ENCODE data around the gene CRY2.

Gene CRY2

GRCh38 chr11:45872651-45873356 lies 25.5 kb downstream of the CRY2 start:
- Histone ChIP-seq H3K27ac (no peak overlapping the region), H3K27me3 (ENCODE audit: insufficient read depth, low read depth, severe bottlenecking) (no peaks in the 10 kb centered on the region), H3K36me3 (peaks cover 43% of the 10 kb centered on the region), H3K4me3 (ENCODE audit: low read depth, low read length) (no peak overlapping the region), H3K9me3 (ENCODE audit: severe bottlenecking) (no peaks in the 10 kb centered on the region)
- TF ChIP-seq CTCF (IDR thresholded peaks at IDR 0.05; ENCODE audit: low read depth, low read length), result peak; percentile 94
- peak; percentile 79 for DNase-seq

DNA sequence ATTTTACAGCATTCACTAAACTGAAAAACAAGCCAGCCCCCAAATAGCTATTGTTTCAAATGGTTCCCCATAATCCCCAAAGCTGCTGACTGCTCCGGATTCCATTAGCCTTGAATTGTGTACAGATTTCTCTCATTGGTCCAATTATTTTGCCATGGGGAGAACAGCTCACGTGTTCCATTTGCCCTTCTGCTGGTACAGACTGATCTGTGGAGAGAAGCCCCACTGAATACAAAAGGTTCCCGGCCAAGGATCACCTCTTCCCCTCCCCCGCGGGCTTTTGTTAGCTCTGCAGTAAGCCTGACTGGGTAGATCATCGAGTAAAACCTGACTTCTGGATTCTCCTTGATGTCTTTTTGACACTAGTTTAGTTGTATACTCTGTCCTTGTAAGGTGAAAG lies 29.1 kb downstream of the CRY2 start:
- no peak for DNase-seq
- H3K9me3 ChIP-seq (ENCODE audit: severe bottlenecking), result no peaks in the 10 kb centered on the region
- no peak overlapping the region; the same call in 1 of the 2 replicates for H3K27ac ChIP-seq
- no peak for TF ChIP-seq CTCF (IDR thresholded peaks at IDR 0.05; ENCODE audit: low read depth, low read length)
- H3K27me3 ChIP-seq (ENCODE audit: insufficient read depth, low read depth, severe bottlenecking), result no peaks in the 10 kb centered on the region
- no peak overlapping the region for H3K4me3 ChIP-seq (ENCODE audit: low read depth, low read length)
- peaks cover 17% of the 10 kb centered on the region for H3K36me3 ChIP-seq

DNA sequence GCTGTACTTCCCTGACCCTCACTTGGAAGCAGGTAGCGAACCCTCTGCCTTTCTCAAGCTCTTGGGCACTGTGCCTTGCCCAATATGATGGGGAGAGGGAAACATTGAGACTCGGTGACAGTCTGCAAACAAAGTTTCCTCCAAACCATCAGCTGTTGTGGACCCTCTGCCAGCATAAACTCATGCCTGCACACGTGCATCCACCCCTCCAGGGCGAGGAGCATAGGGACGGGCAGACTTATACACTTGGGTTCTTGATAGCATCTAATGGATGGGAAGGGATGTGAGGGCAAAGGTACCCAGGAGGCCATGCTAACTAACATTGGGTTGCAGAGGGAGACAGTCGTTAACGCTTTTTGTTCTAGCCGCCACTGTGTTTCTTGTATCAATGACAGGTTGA lies 29.9 kb downstream of the CRY2 start:
- Histone ChIP-seq H3K9me3 (ENCODE audit: severe bottlenecking) (no peaks in the 10 kb centered on the region), H3K36me3 (peaks cover 15% of the 10 kb centered on the region), H3K27me3 (ENCODE audit: insufficient read depth, low read depth, severe bottlenecking) (no peaks in the 10 kb centered on the region), H3K4me3 (ENCODE audit: low read depth, low read length) (no peak overlapping the region), H3K27ac (no peak overlapping the region)
- no peak for TF ChIP-seq CTCF (IDR thresholded peaks at IDR 0.05; ENCODE audit: low read depth, low read length)
- DNase-seq, result no peak

- Histone ChIP-seq H3K9me3 (ENCODE audit: severe bottlenecking) (no peaks in the 10 kb centered on the region), H3K27me3 (ENCODE audit: insufficient read depth, low read depth, severe bottlenecking) (no peaks in the 10 kb centered on the region), H3K27ac (no peak overlapping the region), H3K4me3 (ENCODE audit: low read depth, low read length) (no peak overlapping the region), H3K36me3 (peaks cover 14% of the 10 kb centered on the region)
- TF ChIP-seq CTCF (IDR thresholded peaks at IDR 0.05; ENCODE audit: low read depth, low read length), result no peak
- no peak for DNase-seq
Observed at GRCh38 chr11:45877845-45878244, 30.6 kb downstream of the CRY2 start.

DNA sequence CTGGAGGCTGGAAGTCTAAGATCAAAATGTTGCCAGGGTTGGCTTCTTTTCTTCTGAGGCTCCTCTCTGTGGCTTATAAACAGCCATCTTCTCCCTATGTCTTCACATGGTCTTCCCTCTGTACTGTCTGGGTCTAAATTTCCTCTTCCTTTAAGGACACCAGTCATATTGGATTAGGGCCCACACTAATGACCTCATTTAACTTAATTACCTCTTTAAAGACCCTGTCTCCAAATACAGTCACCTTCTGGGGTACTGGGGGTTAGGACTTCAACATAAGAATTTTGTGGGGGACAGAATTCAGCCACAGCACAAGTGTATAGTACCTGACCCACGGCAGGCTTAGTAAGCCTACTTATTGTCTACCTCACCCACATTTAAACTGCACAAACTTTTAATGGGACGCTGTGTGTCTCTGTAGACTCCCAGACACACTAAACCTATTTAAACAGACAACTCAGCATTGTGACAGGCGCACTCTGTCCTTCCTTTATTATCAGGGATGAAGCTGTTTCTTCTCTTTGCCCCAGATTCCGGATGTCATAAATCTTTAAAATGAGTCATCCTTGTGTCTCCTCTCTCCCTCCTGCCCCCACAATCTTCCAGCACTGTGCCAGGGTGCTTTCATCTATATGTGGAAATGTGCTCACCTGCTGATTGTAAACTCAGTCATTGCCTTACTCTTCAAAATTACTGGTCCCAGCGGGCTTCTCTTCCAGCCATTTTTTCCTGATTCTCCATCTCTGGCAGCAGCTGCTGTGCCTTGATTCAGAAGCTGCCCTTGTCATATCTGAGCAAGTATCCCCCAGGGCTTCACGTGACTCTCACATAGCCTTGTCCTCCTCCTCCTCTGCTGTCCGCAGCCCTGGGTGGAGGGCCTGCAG lies 32.8 kb downstream of the CRY2 start:
- no peak overlapping the region for H3K27ac ChIP-seq
- H3K27me3 ChIP-seq (ENCODE audit: insufficient read depth, low read depth, severe bottlenecking), result no peaks in the 10 kb centered on the region
- TF ChIP-seq CTCF (IDR thresholded peaks at IDR 0.05; ENCODE audit: low read depth, low read length), result no peak
- no peaks in the 10 kb centered on the region for H3K9me3 ChIP-seq (ENCODE audit: severe bottlenecking)
- H3K36me3 ChIP-seq, result peaks cover 3% of the 10 kb centered on the region
- H3K4me3 ChIP-seq (ENCODE audit: low read depth, low read length), result no peak overlapping the region
- DNase-seq, result no peak

Data from WERI-Rb-1 (cell line).